SHP77 (cell line): ENCODE data around the gene WDHD1.
A peak's percentile ranks its signal among the peaks of the same experiment; 100 is the strongest.
"Not testable (repeated sequence)": the region's sequence is repeated elsewhere in the genome, so short reads cannot be mapped to it uniquely, and the experiment has no call there.

ENCODE experiments used
- DNase-seq, 2 experiments: peaks; one replicate each; lab custom pipeline; 2025; lab: John Stamatoyannopoulos, UW

Gene WDHD1

GRCh38 chr14:55026793-55027561 lies at the start of gene WDHD1, which contains the start of gene SOCS4:
WDHD1 (minus strand) TSS chr14:55027099; CDS start chr14:55026787, 312 bp downstream.
SOCS4 (plus strand) TSS chr14:55027236; CDS start chr14:55043042, 15,806 bp downstream.
- DNase-seq: peak; percentile 91 to 95

DNA sequence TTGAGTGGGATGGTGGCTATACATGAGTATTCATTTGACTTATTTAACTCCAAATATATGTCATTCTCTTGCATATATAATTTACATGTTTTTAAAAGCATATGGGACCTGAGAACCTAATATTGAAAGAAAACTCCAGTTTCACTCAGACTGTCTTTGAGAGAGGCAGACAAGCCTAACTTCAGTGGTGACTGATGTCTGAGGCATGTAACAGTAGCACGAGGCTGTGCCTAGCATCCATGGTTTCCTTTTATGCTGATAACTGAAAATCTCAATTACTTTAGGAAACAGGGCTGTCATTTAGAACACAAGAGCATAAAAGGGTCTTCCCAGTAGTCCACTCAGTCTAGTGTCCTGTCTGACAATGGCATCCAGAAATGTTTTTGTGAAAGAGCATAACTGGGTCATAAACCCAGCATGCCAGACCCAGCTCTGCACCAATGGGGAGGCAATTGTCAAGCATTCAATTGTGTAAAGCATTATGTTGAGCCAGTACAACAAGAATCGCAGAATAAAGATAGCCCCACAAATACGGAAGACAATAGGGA lies 48.8 kb upstream of the WDHD1 start:
- DNase-seq: no peak

DNA sequence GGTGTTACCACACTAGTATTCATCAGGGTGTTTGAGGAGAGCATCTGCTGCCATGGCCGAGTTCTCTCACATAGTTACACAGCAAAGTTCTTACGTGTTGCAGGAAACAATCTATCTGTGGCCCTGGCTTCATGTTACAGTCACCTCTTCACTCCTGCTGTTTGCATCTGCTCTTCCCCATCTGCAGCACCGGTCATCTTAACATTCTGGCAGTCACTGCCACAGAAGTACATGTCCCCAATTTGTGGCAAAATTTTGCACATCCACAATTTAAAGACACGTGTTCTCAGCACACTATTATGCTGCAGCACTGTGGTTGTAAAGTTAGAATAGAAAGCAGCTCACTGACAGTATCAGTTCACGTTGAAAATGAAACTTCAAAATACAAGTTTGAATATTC lies 47.8 kb upstream of the WDHD1 start:
- no peak for DNase-seq

DNA sequence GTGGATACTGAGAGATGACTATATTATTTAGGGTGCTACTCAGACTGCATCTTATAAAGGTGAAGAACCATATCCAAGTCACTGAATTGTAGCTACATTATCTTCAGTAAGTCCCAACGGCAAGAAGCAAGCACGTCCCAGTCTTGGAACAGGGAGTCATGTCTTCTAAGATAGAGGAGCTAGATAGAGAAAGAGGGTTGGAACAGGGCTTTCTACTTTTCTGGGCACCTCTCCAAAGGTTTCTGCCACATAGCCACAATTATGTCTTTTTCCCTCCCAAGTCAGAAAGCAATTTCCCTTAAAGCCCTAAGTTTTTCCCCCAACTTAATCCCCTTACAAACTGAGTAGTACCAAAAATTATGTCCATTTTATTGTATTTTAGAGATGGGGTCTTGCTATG lies 47.0 kb upstream of the WDHD1 start:
- DNase-seq: no peak

GRCh38 chr14:55071870-55072640 lies 45.2 kb upstream of the WDHD1 start:
- no peak for DNase-seq

DNA sequence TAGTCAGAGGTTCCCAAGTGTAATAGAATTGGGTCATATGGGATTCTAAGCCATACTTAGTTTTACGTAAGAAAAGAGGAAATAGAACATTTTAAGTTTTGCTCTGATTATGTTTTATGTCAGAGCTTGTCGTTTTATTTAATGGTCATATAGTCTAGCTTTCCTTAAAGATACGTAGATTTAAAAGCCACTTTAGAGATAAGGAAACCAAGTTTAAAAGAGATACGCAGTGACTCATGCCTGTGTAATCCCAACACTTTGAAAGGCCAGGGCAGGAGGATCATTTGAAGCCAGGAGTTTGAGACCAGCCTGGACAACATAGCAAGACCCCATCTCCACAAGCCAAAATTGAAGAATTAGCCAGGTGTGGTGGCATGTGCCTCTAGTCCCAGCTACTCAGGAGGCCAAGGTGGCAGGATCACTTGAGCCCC lies 44.1 kb upstream of the WDHD1 start:
- DNase-seq: no peak

DNA sequence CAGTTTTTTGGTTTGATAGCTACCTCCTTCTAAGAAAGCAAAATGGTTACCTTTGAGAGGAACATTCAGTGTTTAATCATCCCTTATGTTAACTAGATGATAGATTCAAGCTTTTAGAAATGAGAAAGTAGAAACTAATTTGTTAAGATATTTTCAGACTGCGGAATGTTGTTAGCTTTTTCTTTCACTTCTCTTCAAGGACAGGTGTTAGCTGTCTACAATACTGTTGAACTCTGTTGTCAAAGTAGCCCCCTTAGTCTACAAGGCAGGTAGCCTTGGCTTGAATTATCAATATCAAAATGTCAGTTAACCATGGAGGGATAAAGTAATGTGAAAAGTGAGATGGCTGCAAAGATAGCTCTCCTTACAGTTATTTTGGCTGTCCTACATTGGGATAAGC lies 39.3 kb upstream of the WDHD1 start:
- DNase-seq: no peak

DNA sequence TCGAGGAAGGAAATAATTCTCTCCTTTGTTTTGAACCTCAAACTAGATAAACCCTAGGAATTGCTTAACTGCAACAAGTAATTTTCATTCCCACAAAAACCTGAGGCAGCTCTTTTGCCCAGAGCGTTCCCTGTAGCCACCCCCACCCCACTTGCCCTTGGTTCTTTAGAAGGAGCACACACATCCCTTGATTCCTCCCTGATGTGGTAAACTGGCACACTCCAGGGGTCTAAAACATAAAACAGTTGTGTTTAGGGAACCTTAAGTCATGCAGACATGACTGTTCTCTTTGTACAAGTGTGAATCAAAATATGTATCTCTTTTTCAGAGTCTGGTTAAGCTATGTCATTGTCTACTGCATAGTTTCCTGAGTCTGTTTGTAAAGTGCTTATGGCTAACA lies 38.5 kb upstream of the WDHD1 start:
- DNase-seq: no peak

DNA sequence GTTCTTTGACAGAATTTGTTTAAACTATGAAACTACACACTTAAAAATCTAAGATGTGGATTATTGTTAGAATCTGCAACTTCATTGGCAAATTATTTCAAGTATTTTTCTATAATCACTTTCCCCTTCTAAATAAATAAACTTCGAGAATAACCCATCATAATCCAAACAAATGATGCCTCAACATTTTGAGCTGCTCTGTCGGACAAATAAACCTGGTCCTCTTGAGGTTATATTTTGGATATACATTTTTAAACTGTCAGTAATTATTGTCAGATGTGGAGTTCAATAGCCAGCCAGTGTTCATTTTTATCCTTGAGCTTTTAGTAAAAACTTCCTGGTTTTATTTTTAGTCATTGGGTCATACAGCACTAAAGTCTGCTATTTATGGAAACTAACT lies 38.0 kb upstream of the WDHD1 start:
- not testable (repeated sequence) for DNase-seq

DNA sequence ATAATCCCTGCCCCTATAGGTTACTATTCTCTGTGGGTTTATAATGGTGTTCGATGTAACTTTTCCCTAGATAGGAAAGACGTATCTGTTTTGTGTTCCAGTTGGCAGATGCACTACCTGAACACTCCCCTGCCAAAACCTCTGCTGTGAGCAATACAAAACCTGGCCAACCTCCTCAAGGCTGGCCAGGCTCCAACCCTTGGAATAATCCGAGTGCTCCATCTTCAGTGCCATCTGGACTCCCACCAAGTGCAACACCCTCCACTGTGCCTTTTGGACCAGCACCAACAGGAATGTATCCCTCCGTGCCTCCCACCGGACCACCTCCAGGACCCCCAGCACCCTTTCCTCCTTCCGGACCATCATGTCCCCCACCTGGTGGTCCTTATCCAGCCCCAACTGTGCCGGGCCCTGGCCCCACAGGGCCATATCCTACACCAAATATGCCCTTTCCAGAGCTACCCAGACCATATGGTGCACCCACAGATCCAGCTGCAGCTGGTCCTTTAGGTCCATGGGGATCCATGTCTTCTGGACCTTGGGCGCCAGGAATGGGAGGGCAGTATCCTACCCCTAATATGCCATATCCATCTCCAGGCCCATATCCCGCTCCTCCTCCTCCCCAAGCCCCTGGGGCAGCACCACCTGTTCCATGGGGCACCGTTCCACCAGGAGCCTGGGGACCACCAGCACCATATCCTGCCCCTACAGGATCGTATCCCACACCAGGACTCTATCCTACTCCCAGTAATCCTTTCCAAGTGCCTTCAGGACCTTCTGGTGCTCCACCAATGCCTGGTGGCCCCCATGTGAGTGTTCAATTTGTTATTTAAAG lies 35.8 kb upstream of the WDHD1 start:
- no peak for DNase-seq

DNA sequence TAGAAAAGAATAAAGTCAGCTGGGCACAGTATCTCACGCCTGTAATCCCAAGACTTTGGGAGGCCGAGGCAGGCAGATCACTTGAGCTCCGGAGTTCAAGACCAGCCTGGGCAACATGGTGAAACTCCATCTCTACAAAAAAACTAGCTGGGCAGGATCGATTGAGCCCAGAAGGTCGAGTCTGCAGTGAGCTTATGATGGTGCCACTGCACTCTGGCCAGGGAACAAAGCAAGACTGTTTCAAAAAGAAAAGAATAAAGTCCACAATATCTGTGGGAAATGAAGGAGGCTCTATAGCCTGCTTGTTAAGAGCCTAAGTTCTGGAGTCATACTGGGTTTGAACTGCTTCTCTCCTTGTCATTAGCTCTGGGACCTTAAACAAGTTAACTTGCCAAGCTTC lies 32.4 kb upstream of the WDHD1 start:
- no peak for DNase-seq

GRCh38 chr14:55057919-55058318 lies 31.0 kb upstream of the WDHD1 start:
- no peak for DNase-seq

DNA sequence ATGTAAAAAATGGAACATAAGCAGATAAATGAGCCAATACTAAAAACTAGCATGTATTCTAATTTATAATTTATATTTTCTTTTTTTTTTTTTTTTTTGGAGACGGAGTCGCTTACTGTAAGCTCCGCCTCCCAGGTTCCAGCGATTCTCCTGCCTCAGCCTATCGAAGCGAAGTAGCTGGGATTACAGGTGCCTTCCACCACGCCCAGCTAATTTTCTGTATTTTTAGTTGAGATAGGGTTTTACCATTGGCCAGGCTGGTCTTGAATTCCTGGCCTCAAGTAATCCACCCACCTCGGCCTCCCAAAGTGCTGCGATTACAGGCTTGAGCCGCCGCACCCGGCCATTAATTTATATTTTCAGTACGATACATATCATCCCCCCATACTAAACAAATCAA lies 27.2 kb upstream of the WDHD1 start:
- DNase-seq: no peak

DNA sequence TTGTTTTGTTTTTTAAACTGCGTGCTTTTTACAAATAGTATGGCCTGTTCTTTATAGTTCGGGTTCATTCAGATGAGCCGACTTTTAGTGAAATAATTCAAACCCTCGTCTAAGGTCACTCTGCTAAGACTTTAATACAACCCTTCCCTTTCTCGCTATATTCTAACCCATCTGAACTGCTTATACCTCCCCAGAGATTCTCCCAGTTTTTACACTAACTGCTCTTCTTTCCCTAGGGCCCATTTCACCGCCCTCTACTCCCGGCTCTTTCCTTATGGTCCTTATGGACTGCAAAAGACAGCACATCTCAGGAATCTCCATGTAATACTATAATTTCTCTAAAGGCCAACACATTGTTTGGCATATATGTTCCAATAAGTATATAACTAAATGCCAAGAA lies 26.6 kb upstream of the WDHD1 start:
- no peak for DNase-seq

DNA sequence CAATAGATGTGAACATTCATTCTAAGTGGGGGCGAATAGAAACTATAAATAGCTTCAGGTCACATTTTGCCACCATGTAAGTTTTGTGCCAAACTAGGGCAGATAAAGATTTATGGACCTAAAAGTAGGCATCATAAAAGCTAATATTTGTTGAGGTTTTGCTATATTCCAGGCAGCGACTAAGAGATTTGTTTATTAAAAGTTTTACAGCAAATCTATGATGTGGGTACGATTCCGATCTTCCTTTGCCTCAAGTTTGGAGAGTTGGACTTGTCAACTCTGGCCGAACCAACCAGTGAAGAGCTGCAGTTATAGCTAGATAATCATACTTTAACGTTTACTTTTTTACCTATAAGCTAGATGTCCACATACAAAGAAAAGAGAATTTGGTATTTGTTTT lies 26.1 kb upstream of the WDHD1 start:
- no peak for DNase-seq

- no peak for DNase-seq
Measured at GRCh38 chr14:55052269-55052930, 25.5 kb upstream of the WDHD1 start.

- peak; percentile 85 to 89 for DNase-seq
Measured at GRCh38 chr14:55051423-55052268, 24.7 kb upstream of the WDHD1 start, which contains the start of gene MAPK1IP1L. MAPK1IP1L (plus strand) TSS chr14:55051647; CDS start chr14:55061684, 10,037 bp downstream.

- DNase-seq: no peak
Measured at GRCh38 chr14:55051165-55051422, 24.2 kb upstream of the WDHD1 start.

DNA sequence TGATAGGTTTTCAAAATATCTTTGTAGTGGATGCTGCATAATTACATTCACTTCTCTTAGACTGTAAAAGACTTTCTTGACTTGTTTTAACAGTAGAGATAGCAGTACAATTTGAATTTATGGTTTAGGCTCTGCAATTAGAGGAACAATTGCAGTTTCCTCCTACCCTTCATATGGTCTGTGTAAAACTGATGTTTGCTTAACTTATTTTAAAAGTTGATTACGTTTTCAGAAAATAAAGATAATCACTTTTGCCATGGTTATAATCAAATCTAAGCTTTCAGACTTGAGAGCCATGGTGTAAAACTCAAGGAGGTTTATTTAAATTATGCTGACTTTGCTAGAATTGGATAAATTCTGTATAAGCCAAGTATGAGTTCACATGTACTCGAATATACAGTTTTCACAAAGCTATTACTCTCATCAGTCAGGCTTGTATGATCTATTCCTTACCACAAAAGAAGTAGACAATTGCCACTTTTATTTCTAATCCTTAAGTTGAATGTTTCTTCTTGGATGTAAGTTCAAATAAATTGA lies 22.1 kb upstream of the WDHD1 start:
- no peak for DNase-seq

GRCh38 chr14:55047301-55048053 lies 20.6 kb upstream of the WDHD1 start:
- no peak for DNase-seq
